HG03066 (cell line): Measurements from ENCODE around the gene PCDHA5.

Experiments used
- ATAC-seq: cut with Tn5 transposase; IDR thresholded peaks from one replicate; pipeline ENCODE4 v1.9.1; 2021; ENCODE audit warnings: low read depth; ENCODE audit not compliant: unreplicated experiment

PCDHA5 gene

DNA sequence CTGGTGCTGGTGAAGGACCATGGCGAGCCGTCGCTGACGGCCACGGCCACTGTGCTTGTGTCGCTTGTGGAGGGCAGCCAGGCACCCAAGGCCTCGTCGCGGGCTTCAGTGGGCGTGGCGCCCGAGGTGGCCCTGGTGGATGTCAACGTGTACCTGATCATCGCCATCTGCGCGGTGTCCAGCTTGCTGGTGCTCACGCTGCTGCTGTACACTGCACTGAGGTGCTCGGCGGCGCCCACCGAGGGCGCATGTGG lies 36.5 kb downstream of the PCDHA5 start:
- no peak for ATAC-seq

DNA sequence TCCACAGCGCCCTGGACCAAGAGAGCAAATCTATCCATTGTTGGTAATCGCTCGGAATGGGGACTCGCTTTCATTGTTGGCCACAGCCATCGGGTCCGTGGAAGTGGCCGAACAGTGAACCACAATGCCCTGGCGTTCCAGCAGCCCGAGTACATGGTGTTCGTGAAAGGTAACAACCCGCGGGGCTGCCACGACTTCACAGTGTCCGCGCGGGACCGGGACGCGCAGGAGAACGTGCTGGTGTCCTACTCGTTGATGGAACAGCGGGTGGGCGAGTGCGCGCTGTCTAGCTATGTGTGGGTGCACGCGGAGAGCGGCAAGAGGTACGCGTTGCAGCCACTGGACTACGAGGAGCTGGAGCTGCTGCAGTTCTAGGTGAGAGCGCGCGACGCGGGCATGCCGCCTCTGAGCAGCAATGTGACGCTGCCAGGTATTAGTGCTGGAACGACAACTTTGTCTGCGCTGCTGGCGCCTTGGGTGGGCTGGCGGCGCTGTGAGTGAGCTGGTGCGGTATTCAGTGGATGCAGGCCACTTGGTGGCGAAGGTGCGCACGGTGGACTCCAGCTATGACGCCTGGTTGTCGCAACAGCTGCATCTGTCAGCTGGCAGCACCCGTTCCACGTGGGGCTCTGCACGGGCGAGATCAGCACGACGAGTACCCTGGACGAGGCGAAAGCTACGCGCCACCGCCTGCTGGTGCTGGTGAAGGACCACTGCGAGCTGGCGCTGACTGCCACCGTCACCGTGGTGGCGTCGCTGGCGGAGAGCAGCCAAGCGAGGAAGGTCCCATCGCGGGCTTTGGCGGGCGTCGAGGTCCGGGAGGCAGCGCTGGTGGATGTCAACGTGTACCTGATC lies 41.3 kb downstream of the PCDHA5 start:
- ATAC-seq, result no peak

DNA sequence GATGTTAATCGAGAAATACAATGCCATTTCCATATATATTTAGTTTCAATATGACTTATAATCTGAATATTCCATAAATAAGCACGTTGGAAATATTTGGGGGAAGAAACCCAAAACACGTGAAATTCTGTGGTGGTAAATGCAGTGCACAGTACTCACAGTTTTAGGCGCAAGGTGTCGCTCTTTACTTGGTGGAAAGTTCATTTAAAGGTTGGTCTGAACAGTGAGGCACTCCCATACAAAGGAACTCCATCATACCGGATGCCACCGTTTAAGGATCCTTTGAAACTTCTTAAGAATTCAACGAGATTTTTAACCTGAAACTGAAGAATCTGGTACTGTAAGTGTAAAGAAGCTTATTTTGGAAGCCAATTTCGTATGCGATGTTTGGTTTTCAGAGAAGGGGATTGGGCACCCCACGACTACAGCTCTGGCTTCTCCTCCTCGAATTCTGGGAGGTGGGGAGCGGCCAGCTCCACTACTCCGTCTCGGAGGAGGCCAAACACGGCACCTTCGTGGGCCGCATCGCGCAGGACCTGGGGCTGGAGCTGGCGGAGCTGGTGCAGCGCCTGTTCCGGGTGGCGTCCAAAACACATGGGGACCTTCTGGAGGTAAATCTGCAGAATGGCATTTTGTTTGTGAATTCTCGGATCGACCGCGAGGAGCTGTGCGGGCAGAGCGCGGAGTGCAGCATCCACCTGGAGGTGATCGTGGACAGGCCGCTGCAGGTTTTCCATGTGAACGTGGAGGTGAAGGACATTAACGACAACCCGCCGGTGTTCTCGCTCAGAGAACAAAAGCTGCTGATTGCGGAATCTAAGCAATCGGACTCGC lies 47.5 kb downstream of the PCDHA5 start, which contains the start of gene PCDHA11:
Gene PCDHA11, plus strand, starts transcription at position 237 of the 834 bp plus-strand sequence. Its CDS starts 147 bp downstream, at position 384.
- no peak for ATAC-seq

DNA sequence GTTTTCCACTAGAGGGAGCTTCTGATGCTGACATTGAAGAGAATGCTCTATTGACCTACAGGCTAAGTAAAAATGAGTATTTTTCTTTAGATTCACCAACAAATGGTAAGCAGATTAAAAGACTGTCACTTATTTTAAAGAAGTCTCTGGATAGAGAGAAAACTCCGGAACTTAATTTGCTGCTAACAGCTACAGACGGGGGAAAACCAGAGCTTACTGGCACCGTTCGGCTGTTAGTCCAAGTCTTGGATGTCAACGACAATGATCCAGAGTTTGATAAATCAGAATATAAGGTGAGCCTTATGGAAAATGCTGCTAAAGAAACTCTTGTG lies 48.1 kb downstream of the PCDHA5 start:
- ATAC-seq, result no peak

DNA sequence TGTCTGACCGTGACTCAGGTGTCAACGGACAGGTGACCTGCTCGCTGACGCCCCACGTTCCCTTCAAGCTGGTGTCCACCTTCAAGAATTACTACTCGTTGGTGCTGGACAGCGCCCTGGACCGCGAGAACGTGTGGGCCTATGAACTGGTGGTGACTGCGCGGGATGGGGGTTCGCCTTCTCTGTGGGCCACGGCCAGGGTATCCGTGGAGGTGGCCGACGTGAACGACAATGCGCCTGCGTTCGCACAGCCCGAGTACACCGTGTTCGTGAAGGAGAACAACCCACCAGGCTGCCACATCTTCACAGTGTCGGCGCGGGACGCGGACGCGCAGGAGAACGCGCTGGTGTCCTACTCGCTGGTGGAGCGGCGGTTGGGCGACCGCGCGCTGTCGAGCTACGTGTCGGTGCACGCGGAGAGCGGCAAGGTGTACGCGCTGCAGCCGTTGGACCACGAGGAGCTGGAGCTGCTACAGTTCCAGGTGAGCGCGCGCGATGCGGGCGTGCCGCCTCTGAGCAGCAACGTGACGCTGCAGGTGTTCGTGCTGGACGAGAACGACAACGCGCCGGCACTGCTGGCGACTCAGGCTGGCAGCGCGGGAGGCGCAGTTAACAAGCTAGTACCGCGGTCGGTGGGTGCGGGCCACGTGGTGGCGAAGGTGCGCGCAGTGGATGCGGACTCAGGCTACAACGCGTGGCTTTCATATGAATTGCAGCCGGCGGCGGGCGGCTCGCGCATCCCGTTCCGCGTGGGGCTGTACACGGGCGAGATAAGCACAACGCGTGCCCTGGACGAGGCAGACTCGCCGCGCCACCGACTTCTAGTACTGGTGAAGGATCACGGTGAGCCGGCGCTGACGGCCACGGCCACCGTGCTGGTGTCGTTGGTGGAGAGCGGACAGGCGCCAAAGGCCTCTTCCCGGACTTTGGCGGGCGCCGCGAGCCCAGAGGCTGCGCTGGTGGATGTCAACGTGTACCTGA lies 49.1 kb downstream of the PCDHA5 start:
- ATAC-seq, result no peak
